Dedifferentiated amniotic fluid mesenchymal stem cell (primary cell): ENCODE measurements around the gene CIAO2B.
A peak's percentile ranks its signal among the peaks of the same experiment; 100 is the strongest.
"Not testable (repeated sequence)": the region's sequence is repeated elsewhere in the genome, so short reads cannot be mapped to it uniquely, and the experiment has no call there.

ENCODE experiments used
- DNase-seq: peaks from one replicate; pipeline ENCODE4 v3.0.0-alpha.2; 2016; ENCODE audit errors: extremely low spot score

CIAO2B gene

GRCh38 chr16:66903544-66904427, 30.4 kb downstream of the CIAO2B start:
- no peak for DNase-seq

- DNase-seq: no peak
Measured at GRCh38 chr16:66902648-66903543, 31.3 kb downstream of the CIAO2B start.

GRCh38 chr16:66901626-66902025, 32.6 kb downstream of the CIAO2B start:
- no peak for DNase-seq

GRCh38 chr16:66900721-66901441, 33.3 kb downstream of the CIAO2B start:
- no peak for DNase-seq

GRCh38 chr16:66899945-66900710, 34.1 kb downstream of the CIAO2B start:
- peak; percentile 33 for DNase-seq

- DNase-seq: peak; percentile 31
Measured at GRCh38 chr16:66899310-66899944, 34.8 kb downstream of the CIAO2B start.

GRCh38 chr16:66898933-66899309, 35.3 kb downstream of the CIAO2B start:
- no peak for DNase-seq

GRCh38 chr16:66898207-66898606, 36.0 kb downstream of the CIAO2B start:
- no peak for DNase-seq

- DNase-seq: not testable (repeated sequence)
Measured at GRCh38 chr16:66896682-66897081, 37.5 kb downstream of the CIAO2B start.

GRCh38 chr16:66895999-66896398, 38.2 kb downstream of the CIAO2B start:
- DNase-seq: no peak

- DNase-seq: no peak
Measured at GRCh38 chr16:66895689-66895979, 38.6 kb downstream of the CIAO2B start.

GRCh38 chr16:66894948-66895688, 39.1 kb downstream of the CIAO2B start:
- peak; percentile 73 for DNase-seq

GRCh38 chr16:66894055-66894454, 40.1 kb downstream of the CIAO2B start:
- no peak for DNase-seq

- no peak for DNase-seq
Measured at GRCh38 chr16:66891797-66892196, 42.4 kb downstream of the CIAO2B start.

GRCh38 chr16:66891360-66891759, 42.8 kb downstream of the CIAO2B start:
- DNase-seq: no peak

GRCh38 chr16:66890799-66891198, 43.4 kb downstream of the CIAO2B start:
- DNase-seq: no peak

- DNase-seq: no peak
Measured at GRCh38 chr16:66889622-66890021, 44.6 kb downstream of the CIAO2B start.

GRCh38 chr16:66888647-66889615, 45.3 kb downstream of the CIAO2B start:
- no peak for DNase-seq

- no peak for DNase-seq
Measured at GRCh38 chr16:66886914-66887313, 47.3 kb downstream of the CIAO2B start.
